GM20000 (cell line): ENCODE results near the gene CLDN4.
"Not testable (repeated sequence)": the region's sequence is repeated elsewhere in the genome, so short reads cannot be mapped to it uniquely, and the experiment has no call there.

Experiments used
- DNase-seq: peaks from one replicate; pipeline ENCODE4 v3.0.0; 2012; ENCODE audit warnings: low spot score
- TF ChIP-seq, protein P1 (sequence below): IDR thresholded peaks from 2 replicates; pipeline ENCODE4 v1.5.1; 2012; ENCODE audit warnings: mild to moderate bottlenecking, control low read depth; ENCODE audit errors: extremely low read depth, missing control alignments

CLDN4 gene

DNA sequence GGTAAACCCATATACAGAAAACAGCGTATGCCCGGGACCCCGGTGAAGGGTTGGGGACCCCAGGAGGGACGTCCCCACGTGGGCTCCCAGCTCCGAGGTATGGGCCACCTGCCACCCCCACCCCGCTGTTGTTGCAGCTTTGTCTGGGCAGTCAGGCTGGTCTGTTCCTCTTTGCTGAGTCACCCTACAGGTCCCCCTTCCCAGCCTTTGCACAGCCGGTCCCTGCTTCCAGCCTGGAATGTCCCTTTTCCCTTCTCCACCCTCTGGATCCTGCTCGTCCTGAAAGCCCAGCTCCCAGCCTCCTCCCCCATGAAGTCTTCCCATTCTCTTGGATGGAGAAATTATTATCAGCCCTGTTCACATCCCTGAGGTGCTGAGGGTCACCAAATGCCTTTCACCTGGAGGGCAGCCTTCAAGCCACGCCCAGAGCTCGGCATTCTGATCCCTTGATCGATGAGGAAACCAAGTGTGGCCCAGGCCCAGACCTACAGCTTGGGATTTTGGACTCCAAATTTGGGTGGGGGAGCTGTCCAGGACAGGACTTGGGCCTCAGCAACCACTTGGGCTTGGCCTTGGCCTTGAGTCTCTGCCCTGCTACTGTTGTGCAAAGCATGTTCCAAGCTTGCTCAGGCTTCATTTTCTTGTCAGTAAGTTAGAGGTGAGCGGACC, 2.6 kb downstream of the CLDN4 start:
- TF ChIP-seq, protein P1, sequence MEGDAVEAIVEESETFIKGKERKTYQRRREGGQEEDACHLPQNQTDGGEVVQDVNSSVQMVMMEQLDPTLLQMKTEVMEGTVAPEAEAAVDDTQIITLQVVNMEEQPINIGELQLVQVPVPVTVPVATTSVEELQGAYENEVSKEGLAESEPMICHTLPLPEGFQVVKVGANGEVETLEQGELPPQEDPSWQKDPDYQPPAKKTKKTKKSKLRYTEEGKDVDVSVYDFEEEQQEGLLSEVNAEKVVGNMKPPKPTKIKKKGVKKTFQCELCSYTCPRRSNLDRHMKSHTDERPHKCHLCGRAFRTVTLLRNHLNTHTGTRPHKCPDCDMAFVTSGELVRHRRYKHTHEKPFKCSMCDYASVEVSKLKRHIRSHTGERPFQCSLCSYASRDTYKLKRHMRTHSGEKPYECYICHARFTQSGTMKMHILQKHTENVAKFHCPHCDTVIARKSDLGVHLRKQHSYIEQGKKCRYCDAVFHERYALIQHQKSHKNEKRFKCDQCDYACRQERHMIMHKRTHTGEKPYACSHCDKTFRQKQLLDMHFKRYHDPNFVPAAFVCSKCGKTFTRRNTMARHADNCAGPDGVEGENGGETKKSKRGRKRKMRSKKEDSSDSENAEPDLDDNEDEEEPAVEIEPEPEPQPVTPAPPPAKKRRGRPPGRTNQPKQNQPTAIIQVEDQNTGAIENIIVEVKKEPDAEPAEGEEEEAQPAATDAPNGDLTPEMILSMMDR, result no peak
- no peak for DNase-seq

DNA sequence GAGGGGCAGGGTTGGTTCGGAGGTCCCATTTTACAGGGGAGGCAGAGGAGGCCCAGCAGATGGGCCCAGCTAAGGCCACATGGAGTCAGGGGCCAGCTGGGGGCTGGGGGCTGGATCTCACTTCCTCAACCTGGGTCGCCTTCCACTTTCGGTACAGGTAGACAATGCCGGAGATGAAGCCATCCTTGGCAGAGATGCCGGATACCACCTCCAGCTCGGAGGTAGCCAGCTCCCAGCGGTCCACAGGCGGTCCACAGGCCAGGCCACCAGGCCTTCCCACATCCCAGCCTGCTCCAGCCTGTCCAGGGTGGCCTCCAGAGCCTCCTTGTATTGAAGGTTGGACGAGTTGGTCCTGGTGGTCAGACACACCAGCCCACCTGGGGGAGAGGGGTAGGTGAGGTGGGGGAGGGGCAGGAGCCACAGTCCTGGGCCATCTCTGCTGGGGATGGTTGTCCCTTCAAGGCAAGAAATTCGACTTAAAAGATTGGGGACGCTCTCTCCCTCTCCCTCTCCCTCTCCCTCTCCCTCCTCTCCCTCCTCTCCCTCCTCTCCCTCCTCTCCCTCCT, 3.9 kb downstream of the CLDN4 start:
- TF ChIP-seq, protein P1, result no peak
- DNase-seq, result no peak

DNA sequence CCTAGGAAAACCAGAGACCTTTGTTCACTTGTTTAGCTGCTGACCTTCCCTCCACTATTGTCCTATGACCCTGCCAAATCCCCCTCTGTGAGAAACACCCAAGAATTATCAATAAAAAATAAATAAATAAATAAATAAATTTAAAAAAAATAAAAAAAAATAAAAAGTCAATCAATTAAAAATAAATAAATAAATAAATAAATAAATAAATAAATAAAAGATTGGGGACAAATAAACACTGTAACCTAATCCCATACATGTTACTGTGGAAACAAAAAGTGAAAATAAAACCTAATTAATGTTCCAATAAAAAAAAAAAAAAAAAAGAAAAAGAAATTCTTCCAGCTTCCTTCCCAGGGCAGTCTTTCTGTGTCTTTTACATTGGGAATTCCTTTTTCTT, 6.4 kb downstream of the CLDN4 start:
- not testable (repeated sequence) for DNase-seq

DNA sequence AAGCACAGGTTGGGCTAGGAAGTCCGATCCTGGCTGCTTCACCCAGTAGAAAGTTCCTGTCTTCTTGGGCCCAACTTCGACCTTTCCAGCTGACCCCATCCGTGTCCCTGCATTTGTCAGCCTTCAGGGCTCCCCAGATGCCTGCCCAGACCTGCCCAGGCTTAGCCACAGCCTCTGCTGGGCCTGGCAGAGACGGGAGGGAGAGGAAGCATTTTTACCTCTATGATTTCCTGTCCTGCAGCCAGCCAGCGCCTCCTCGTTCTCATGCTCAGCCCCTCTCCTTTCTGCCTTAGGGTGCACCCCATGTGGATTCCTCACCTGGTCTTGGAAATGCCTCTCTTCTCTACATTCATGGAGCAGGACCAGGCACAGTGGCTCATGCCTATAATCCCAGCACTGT, 7.8 kb downstream of the CLDN4 start:
- TF ChIP-seq, protein P1, result no peak

DNA sequence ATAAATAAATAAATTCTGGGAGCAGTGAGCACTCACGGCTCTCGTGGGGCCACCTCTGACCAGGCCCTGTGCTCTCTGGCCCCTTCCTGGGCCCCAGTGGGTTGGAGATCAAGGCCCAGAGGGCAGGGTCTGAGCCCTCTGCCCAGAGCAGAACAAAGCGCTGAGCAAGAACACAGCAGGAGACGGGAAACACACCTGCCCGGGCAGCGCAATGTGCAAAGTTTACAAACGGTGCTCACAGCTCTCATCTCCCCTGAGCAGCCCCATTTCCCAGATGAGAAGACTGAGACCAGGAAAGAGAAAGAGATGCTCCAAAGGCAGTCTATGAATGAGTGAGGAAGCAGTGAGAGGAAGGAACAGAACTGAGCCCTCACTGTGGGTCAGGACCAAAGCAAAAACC, 8.5 kb downstream of the CLDN4 start:
- TF ChIP-seq, protein P1, result no peak
- no peak for DNase-seq

More for the DNA sequence above, 7.8 kb downstream of the CLDN4 start:
- no peak for DNase-seq

DNA sequence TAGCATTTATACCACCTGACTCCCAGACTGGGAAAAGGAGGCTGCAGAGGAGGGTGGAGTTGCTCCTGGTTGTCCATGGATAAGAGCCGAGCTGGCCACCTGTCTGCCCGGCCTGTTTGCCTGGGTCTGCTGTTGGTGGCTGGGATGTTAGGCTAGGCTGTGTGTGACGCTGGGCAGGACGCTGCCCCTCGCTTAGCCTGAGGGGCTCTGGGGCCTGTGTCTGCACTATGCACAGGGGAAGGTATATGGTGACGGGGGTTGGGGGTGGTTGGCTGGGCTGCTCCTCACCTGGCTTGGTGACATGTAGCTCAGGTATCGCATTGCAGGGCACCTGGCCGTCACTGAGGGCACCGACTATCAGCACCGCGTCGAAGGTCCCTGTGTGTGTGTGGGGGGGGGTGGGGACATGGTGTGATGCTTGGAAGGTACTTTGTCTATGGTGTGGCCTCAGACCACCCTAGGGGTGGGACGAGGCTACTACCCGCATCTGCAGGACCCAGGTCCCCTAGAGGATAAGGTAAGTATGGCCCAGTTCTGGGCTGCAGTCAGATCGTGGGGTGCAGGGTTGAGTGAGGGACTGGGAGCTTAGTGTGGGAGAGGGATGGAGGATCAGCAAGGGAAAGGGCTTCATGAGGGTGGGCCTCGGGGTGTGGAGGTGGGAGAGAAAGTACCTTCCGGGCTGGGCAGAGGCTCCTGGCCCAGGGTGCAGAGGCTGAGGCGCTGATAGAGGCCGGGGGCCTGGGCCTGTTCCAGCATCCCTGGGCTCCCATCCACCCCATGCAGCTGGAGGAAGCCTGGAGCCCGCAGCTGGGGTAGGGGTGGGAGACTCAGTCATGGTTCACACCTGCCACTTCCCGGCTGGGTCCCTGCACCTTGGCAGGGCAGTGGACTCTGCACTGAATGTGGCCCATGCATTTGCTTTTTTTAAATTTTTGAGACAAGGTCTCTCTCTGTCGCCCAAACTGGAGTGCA, 9.2 kb downstream of the CLDN4 start:
- DNase-seq, result no peak
- TF ChIP-seq, protein P1, result no peak

DNA sequence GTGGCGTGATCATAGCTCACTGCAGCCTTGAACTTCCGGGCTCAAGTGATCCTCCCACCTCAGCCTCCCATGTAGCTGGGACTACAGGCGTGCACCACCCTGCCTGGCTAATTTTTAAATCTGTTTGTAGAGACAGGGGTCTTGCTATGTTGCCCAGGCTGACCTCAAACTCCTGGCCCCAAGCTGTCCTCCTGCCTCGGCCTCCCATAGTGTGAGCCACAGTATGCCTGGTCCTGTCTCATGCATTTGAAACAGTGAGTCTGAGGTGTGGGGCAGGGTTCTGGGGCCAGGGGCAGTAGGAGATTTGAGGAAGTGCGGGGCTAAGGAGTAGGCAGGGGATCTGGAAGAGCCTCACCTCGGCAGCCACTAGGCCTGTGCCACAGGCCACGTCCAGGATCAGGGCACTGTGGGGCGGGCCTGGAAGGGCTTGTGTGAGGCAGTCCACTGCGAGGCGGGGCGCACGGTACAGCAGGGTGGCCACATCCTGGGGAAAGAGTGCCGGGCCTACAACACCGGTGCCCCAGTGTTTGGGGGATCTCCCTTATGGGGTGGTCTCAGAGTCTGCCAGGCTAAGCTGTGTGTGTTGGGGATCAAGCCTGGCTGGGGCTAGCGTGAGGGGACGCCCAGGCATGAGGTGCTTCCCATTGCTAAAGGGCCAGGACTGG, 10.1 kb downstream of the CLDN4 start:
- no peak for DNase-seq
- TF ChIP-seq, protein P1, result no peak
